Thyroid gland (tissue), 4 donors: ENCODE data around the gene DOLPP1. TPM values are rescaled to one million over a fixed set of nuclear protein-coding genes. Genes with fewer than 3 reads are reported as not detected.
"Not testable (repeated sequence)": the region's sequence is repeated elsewhere in the genome, so short reads cannot be mapped to it uniquely, and the experiment has no call there.

Experiments
- DNase-seq, 2 donors: peaks; one replicate each; pipeline ENCODE4 v3.0.0-alpha.2; 2019
- H3K27ac ChIP-seq, 3 donors: fragments of 200-600 bp; sonication (generic); 1 replicate in 2 of 3; 2 replicates in 1 of 3; pipeline ENCODE4 v1.5.1; 2016 to 2019; ENCODE audit warnings: mild to moderate bottlenecking in 1 of 3, moderate library complexity in 1 of 3
- H3K27me3 ChIP-seq: fragments of 200-600 bp; sonication (generic); one replicate; pipeline ENCODE4 v1.5.1; 2019
- H3K36me3 ChIP-seq, 2 donors: fragments of 200-600 bp; sonication (generic); one replicate each; pipeline ENCODE4 v1.5.1; 2016 to 2019
- H3K4me1 ChIP-seq, 2 donors: fragments of 200-600 bp; sonication (generic); one replicate each; pipeline ENCODE4 v1.5.1; 2017 to 2019
- H3K4me3 ChIP-seq, 3 donors: fragments of 200-600 bp; sonication (generic); replicated peaks in 1 of 3; 1 replicate in 2 of 3; 2 replicates in 1 of 3; pipeline ENCODE4 v1.5.1; 2016; ENCODE audit warnings: mild to moderate bottlenecking in 1 of 3
- H3K9me3 ChIP-seq: fragments of 200-600 bp; sonication (generic); one replicate; pipeline ENCODE4 v1.5.1; 2017
- CTCF ChIP-seq, 6 experiments: fragments of 200-600 bp in 3 of 6; fragments of 450-650 bp in 3 of 6; sonication (generic) in 3 of 6; IDR thresholded peaks; one replicate each; pipeline ENCODE4 v1.5.1; 2016 to 2019; ENCODE audit warnings: antibody characterized with exemption in 6 of 6, mild to moderate bottlenecking in 2 of 6, inconsistent platforms in 1 of 6, moderate library complexity in 1 of 6
- POLR2A ChIP-seq, 2 donors: fragments of 450-650 bp; IDR thresholded peaks; one replicate each; pipeline ENCODE4 v1.6.1; 2017; ENCODE audit warnings: antibody characterized with exemption in 2 of 2, mild to moderate bottlenecking in 2 of 2, moderate library complexity in 1 of 2
- WGBS, 2 donors: methylation state at CpG; one replicate each; pipeline ENCODE4 v1.1.5; 2017; 5-methylcytosine and 5-hydroxymethylcytosine counted together
- intact Hi-C: fragments of 100-400 bp; cut with DNase I; formaldehyde crosslinking; loops from one replicate; pipeline ENCODE4 v1.15.1; 2023
- total RNA-seq, 4 donors: library from RNA; depleted of rRNA; stranded (reverse); fragments of >200 nt; gene quantifications; one replicate each; pipeline ENCODE4 v1.2.3, GENCODE V29; 2016

The DOLPP1 gene
- total RNA-seq, 4 donors from 2014 or later = 6.0 to 10.9 (median 8.3) TPM

DNA sequence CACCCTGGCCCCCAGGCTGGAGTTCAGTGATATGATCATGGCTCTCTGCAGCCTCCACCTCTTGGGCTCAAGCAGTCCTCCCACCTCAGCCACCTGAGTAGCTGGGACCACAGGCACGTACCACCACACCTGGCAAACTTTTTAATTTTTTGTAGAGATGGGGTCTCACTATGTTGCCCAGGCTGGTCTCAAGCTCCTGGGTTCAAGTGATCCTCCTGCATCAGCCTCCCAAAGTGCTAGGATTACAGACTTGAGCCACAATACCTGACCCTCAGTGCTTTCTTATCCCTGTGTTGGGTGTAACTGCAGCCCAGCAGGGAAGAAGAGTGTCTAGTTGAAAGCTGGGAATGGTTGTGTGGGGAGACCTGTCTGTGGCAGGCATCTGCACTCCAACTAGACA, 41.2 kb downstream of the DOLPP1 start:
- intact Hi-C loops = no loop called here
- no peak for DNase-seq
- H3K27me3 ChIP-seq = no peaks in the 10 kb centered on the region
- H3K36me3 ChIP-seq = peaks cover 13 to 25% of the 10 kb centered on the region in 2 donors
- WGBS, 2 donors = 100% methylated on average over 1 of the region's 1 CpG
- H3K9me3 ChIP-seq = no peaks in the 10 kb centered on the region
- TF ChIP-seq POLR2A (IDR thresholded peaks at IDR 0.05) (no peak), CTCF (IDR thresholded peaks at IDR 0.05) (no peak)
- no peak overlapping the region for H3K27ac ChIP-seq
- no peak overlapping the region for H3K4me3 ChIP-seq
- no peaks in the 10 kb centered on the region for H3K4me1 ChIP-seq

DNA sequence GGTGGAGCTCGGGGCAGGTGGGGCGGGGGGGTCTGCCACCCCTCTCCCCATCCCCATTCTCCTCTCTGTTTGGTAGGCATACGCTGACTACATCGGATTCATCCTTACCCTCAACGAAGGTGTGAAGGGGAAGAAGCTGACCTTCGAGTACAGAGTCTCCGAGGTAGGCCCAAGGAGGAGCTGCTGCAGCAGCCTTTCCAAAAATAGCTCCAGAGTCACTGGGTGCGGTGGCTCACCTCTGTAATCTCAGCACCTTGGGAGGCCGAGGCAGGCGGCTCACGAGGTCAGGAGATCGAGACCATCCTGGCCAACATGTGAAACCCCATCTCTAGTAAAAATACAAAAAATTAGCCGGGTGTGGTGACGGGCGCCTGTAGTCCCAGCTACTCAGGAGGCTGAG, 42.1 kb downstream of the DOLPP1 start:
- H3K36me3 ChIP-seq = peaks cover 13 to 25% of the 10 kb centered on the region in 2 donors
- H3K9me3 ChIP-seq, intact Hi-C loops, H3K4me1 ChIP-seq, DNase-seq, H3K27ac ChIP-seq, H3K27me3 ChIP-seq, H3K4me3 ChIP-seq: not testable (repeated sequence)
- 97 to 98% methylated on average over 14 to 15 of the region's 15 CpGs for WGBS, 2 donors

DNA sequence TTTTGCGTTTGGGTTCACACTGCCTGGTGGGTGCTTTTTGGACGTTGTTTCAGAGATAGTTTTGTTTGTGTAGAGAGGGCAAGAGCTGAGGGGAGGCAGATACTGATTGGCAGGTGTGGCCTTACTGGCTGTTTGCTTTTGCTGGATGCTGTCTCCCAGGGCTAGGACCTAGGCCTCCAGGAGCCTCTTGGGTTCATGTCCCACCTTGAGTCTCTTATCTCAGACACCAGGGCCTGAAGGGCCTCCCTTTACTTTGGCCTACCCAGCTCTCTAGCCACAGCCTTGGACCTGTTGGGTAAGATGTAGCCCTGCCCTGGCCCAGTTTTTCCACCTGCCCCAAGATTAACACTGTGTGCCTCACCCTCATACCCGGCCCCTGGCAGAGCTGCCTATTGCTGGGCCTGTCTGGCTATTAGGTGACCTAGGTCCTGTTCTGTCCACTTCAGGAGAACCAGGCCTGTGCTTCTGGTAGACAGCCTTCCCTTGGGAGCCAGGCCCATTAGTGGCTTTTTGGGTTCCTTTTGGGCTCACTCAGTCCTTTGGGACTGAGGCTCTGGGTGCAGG, 43.7 kb downstream of the DOLPP1 start:
- Histone ChIP-seq H3K36me3 (peaks cover 13 to 25% of the 10 kb centered on the region in 2 donors), H3K4me3 (no peak overlapping the region), H3K27ac (no peak overlapping the region), H3K4me1 (no peaks in the 10 kb centered on the region), H3K9me3 (no peaks in the 10 kb centered on the region), H3K27me3 (no peaks in the 10 kb centered on the region)
- DNase-seq = no peak
- intact Hi-C loops = no loop called here
- 74 to 80% methylated on average over 3 of the region's 3 CpGs for WGBS, 2 donors
- TF ChIP-seq CTCF (IDR thresholded peaks at IDR 0.05) (no peak), POLR2A (IDR thresholded peaks at IDR 0.05) (no peak)

DNA sequence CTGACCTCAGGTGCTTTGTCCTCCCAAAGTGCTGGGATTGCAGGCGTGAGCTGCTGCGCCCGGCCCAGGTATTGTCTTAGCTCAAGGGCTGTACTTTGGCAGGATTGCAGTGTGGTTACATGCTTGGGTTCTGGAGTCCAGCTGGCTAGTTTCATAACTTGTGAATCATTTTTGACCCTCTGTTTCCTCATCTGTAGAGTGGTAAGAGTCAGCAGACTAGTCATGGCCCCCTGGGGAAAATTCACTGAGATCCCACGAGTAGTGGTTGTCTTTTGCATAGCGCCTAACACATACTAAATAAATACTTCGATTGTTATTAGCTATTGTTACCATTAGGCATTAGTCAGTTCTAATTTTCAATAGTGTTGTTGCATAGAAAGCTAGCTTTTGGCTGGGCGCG, 44.6 kb downstream of the DOLPP1 start:
- no peak overlapping the region for H3K4me3 ChIP-seq
- H3K9me3 ChIP-seq = no peaks in the 10 kb centered on the region
- no peak for DNase-seq
- peaks cover 0 to 7% of the 10 kb centered on the region in 2 donors for H3K4me1 ChIP-seq
- H3K27ac ChIP-seq = no peak overlapping the region
- WGBS, 2 donors = 92 to 93% methylated on average over 8 of the region's 8 CpGs
- no peak for TF ChIP-seq CTCF (IDR thresholded peaks at IDR 0.05)
- TF ChIP-seq POLR2A (IDR thresholded peaks at IDR 0.05) = no peak
- H3K36me3 ChIP-seq = peaks cover 13 to 24% of the 10 kb centered on the region in 2 donors
- intact Hi-C loops = no loop called here
- no peaks in the 10 kb centered on the region for H3K27me3 ChIP-seq

- TF ChIP-seq CTCF (IDR thresholded peaks at IDR 0.05) = no peak
- no peak for TF ChIP-seq POLR2A (IDR thresholded peaks at IDR 0.05)
- H3K4me3 ChIP-seq = no peak overlapping the region
- H3K36me3 ChIP-seq = peaks cover 1 to 12% of the 10 kb centered on the region in 2 donors
- DNase-seq = no peak
- WGBS, 2 donors = 81 to 87% methylated on average over 10 of the region's 10 CpGs
- H3K4me1 ChIP-seq = peaks cover 0 to 14% of the 10 kb centered on the region in 2 donors
- no peaks in the 10 kb centered on the region for H3K27me3 ChIP-seq
- intact Hi-C loops = no loop called here
- peak overlapping the region in 1 of 3 donors; percentile 24 for H3K27ac ChIP-seq
- no peaks in the 10 kb centered on the region for H3K9me3 ChIP-seq
Measured at GRCh38 chr9:129126749-129127618, 46.1 kb downstream of the DOLPP1 start.
